SK-N-MC (cell line): ENCODE measurements around the gene GRIK2.

Experiments
- EZH2 ChIP-seq: fragments of 200-600 bp; sonication (generic); IDR thresholded peaks from one replicate; pipeline ENCODE4 v1.6.1; 2017; ENCODE audit warnings: antibody characterized with exemption
- POLR2AphosphoS5 ChIP-seq: IDR thresholded peaks from 2 replicates; pipeline ENCODE4 v1.6.1; 2012; ENCODE audit warnings: mild to moderate bottlenecking, low read depth, low read length, borderline replicate concordance

GRCh38 chr6:101770116-101770515, 376.6 kb downstream of the GRIK2 start:
- TF ChIP-seq POLR2AphosphoS5 (no peak), EZH2 (no peak)
